Activated naive CD4-positive, alpha-beta T cell treated with anti-CD3 and anti-CD28 coated beads for 36 hours (primary cell): Measurements from ENCODE around the gene OR6N2. TPM values are rescaled to one million over a fixed set of nuclear protein-coding genes. Genes with fewer than 3 reads are reported as not detected.

Experiments used
- CTCF ChIA-PET: fragments of 350-600 bp; sonication (Branson Sonifier 250); formaldehyde crosslinking; loops from one replicate; lab custom pipeline; 2021; ENCODE audit warnings: antibody characterized with exemption; lab: Charles Lee
- DNase-seq: peaks from one replicate; pipeline ENCODE4 v3.0.0-alpha.2; 2020
- H3K27ac Mint-ChIP-seq: one replicate; pipeline ENCODE4 v1.8.0; 2021; ENCODE audit warnings: mild to moderate bottlenecking, mixed read lengths
- H3K27me3 Mint-ChIP-seq: one replicate; pipeline ENCODE4 v1.8.0; 2021; ENCODE audit warnings: low read depth, mixed read lengths
- H3K36me3 Mint-ChIP-seq: one replicate; pipeline ENCODE4 v1.8.0; 2021; ENCODE audit warnings: low read depth, mixed read lengths
- H3K4me1 Mint-ChIP-seq: one replicate; pipeline ENCODE4 v1.8.0; 2021; ENCODE audit warnings: low read depth, mixed read lengths
- H3K4me3 Mint-ChIP-seq: one replicate; pipeline ENCODE4 v1.8.0; 2021; ENCODE audit warnings: mild to moderate bottlenecking, moderate library complexity, mixed read lengths
- H3K9me3 Mint-ChIP-seq: one replicate; pipeline ENCODE4 v1.8.0; 2021; ENCODE audit warnings: mixed read lengths
- intact Hi-C: fragments of 100-400 bp; cut with micrococcal nuclease; formaldehyde crosslinking; loops from one replicate; pipeline ENCODE4 v1.15.1; 2023
- total RNA-seq, 2 experiments: library from RNA; stranded (reverse); gene quantifications; one replicate each; pipeline ENCODE4 v1.2.3, GENCODE V29; 2021

Gene OR6N2
- total RNA-seq, 2 experiments from 2014 or later, result not detected

DNA sequence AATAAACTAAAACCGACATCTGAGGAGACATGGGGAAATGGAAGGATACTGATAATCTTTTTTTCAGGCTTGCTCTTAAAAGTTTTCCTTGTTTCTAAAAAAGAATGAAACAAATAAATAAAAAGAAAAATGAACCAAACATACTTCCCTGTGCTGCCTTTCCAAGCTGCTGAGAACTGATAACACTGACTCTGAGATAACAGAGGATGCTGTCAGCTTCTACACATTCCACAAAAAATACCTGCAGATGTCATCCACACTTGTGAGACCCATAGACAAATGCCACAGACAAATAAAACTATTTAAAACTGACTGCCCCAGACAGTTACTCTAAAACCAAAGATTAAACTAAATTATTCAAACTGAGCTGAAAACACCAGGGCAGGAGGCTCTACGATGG lies 48.5 kb downstream of the OR6N2 start:
- no peak overlapping the region for H3K27ac Mint-ChIP-seq
- H3K36me3 Mint-ChIP-seq, result no peaks in the 10 kb centered on the region
- H3K4me3 Mint-ChIP-seq, result no peak overlapping the region
- H3K4me1 Mint-ChIP-seq, result no peaks in the 10 kb centered on the region
- CTCF ChIA-PET, result no interaction called here
- no peaks in the 10 kb centered on the region for H3K9me3 Mint-ChIP-seq
- DNase-seq, result no peak
- no peaks in the 10 kb centered on the region for H3K27me3 Mint-ChIP-seq
- intact Hi-C loops, result no loop called here

DNA sequence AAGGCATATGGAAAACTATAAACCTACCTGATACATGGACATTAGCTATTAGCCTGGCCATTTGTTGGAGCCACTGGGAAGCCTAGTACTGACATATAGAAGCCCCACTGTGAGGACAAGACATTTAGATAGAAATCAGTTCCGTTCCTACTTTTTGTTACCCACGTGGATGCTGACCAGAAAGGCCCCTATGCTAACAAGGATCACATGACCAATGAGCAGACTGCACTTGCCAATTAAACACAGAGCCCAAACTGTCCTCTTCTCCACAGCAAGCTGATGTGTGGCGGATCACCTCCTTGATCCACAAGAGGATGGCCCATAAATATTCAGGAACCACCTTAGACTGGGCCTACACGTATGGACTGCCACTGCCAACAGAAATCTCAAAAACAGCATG lies 49.3 kb downstream of the OR6N2 start:
- H3K27me3 Mint-ChIP-seq, result peaks cover 4% of the 10 kb centered on the region
- intact Hi-C loops, result no loop called here
- H3K4me1 Mint-ChIP-seq, result no peaks in the 10 kb centered on the region
- H3K9me3 Mint-ChIP-seq, result no peaks in the 10 kb centered on the region
- no peak overlapping the region for H3K4me3 Mint-ChIP-seq
- no peaks in the 10 kb centered on the region for H3K36me3 Mint-ChIP-seq
- no peak overlapping the region for H3K27ac Mint-ChIP-seq
- no peak for DNase-seq
- CTCF ChIA-PET, result no interaction called here

DNA sequence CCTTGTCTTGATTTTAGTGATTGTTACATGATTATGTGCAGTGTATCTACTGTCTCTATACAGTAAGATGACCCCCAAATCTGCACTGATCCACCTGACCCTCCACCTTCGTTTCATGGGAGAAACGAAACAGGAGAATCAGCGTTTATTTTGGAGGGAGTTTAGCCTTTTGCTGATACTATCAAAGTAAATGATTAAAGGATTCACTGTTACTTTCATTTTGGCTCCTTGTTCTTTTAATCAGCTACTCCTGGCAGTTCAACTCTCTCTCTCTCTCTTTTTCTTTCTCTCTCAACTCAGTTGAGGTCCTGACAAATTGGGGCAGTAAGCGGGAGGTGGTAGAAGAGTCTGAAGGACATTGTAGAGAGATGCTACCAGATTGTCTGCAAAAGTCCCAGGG lies 50.6 kb downstream of the OR6N2 start:
- Mint-ChIP-seq H3K36me3 (no peaks in the 10 kb centered on the region), H3K9me3 (no peaks in the 10 kb centered on the region), H3K4me3 (no peak overlapping the region), H3K27me3 (peaks cover 7% of the 10 kb centered on the region), H3K27ac (no peak overlapping the region), H3K4me1 (no peaks in the 10 kb centered on the region)
- intact Hi-C loops, result no loop called here
- DNase-seq, result no peak
- CTCF ChIA-PET, result no interaction called here

DNA sequence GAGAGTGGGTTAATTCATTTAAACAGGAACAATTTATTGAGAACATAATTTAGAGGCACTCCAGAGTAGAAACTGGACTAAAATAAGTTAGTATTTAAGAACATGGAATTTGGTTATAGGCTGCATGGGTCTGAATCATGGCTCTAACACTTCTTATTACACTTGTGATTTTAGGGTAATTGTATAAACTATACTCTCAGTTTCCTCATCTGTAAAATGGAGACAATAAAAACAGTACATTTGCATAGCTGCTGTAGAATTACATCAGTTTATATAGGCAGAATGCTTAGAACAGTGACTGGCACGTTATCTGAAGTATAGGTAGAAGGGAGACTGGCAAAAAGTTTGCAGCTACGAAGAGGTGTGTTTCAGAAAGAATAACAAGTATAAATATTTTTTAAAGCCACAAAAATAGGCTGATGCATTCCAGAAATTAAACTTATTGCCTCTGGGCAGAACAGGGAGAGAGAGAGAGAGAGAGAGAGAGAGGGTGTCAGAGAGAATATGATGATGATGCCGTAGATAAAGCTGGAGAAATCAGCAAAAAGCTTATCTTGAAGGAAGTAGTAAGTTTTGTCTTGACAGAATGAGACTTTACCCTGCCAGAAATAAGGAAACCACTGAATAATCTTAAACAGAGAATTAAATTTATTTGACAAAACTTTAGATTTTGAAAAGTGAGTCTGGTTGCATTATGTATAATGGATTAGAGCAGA lies 52.3 kb downstream of the OR6N2 start:
- no peaks in the 10 kb centered on the region for H3K9me3 Mint-ChIP-seq
- intact Hi-C loops, result no loop called here
- no peaks in the 10 kb centered on the region for H3K36me3 Mint-ChIP-seq
- CTCF ChIA-PET, result interaction anchor here (0.6 kb wide), 1 partner anchor 66 kb away, joined by 5 read pairs; no protein-coding TSS in a partner anchor
- no peak overlapping the region for H3K4me3 Mint-ChIP-seq
- no peak for DNase-seq
- H3K4me1 Mint-ChIP-seq, result no peaks in the 10 kb centered on the region
- peaks cover 17% of the 10 kb centered on the region for H3K27me3 Mint-ChIP-seq
- no peak overlapping the region for H3K27ac Mint-ChIP-seq

DNA sequence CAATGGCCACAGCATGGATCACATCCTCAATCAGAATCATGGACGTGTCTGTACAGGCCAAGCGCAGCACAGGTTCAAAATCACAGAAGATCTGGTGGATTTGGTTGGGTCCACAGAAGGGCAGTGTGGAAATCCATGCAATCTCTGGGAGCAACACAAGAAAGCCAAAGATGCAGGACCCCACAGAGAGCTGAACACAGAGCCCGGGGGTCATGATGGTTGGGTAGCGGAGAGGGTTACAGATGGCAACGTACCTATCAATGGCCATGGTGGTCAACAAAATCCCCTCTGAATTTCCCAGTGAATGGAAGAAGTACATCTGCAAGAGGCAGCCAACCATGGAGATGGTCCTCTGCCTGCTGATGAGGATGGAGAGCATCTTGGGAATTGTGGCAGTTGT lies 56.6 kb downstream of the OR6N2 start:
- no peak for DNase-seq
- CTCF ChIA-PET, result interaction anchor here (0.6 kb wide), 1 partner anchor 16 kb away, joined by 3 read pairs; no protein-coding TSS in a partner anchor
- H3K27ac Mint-ChIP-seq, result no peak overlapping the region
- no peaks in the 10 kb centered on the region for H3K36me3 Mint-ChIP-seq
- intact Hi-C loops, result no loop called here
- H3K4me3 Mint-ChIP-seq, result no peak overlapping the region
- no peaks in the 10 kb centered on the region for H3K4me1 Mint-ChIP-seq
- peaks cover 25% of the 10 kb centered on the region for H3K27me3 Mint-ChIP-seq
- no peaks in the 10 kb centered on the region for H3K9me3 Mint-ChIP-seq

Other genes starting within 250 kb of the OR6N2 start
- not detected for gene OR6Y1, start 226.8 kb downstream of the OR6N2 start, total RNA-seq
- gene OR6P1, start 210.6 kb downstream of the OR6N2 start, total RNA-seq, result not detected
- gene OR10X1, start 201.3 kb downstream of the OR6N2 start, total RNA-seq, result not detected
- not detected for gene OR10Z1, start 175.9 kb downstream of the OR6N2 start, total RNA-seq
- gene SPTA1, start 94.5 kb downstream of the OR6N2 start, total RNA-seq, result not detected
- gene OR6K2, start 80.6 kb downstream of the OR6N2 start, total RNA-seq, result not detected
- not detected for gene OR6K3, start 60.5 kb downstream of the OR6N2 start, total RNA-seq
- not detected for gene OR6K6, start 26.5 kb downstream of the OR6N2 start, total RNA-seq
- not detected for gene OR6N1, start 9.0 kb downstream of the OR6N2 start, total RNA-seq
- not detected for gene MNDA, start 50.1 kb upstream of the OR6N2 start, total RNA-seq
- gene PYHIN1, start 150.3 kb upstream of the OR6N2 start, total RNA-seq, result 1 to 10 TPM; 4.1 to 4.4 TPM
- gene IFI16, start 228.7 kb upstream of the OR6N2 start, total RNA-seq, result 100 to 1,000 TPM; 287 to 288 TPM